ENCODE data around the gene ST8SIA4.

GRCh38 chr5:100818340-100818739 lies 84.7 kb downstream of the ST8SIA4 start:
- TF ChIP-seq MAX (IDR thresholded peaks at IDR 0.05) (no peak), CTCF (IDR thresholded peaks at IDR 0.05; ENCODE audit: low read depth, low read length, missing input control) (no peak), GABPA (IDR thresholded peaks at IDR 0.05 in 1 of 2, conservative IDR thresholded peaks at IDR 0.05 in 1 of 2) (no peak), TAF1 (conservative IDR thresholded peaks at IDR 0.05) (no peak), REST (IDR thresholded peaks at IDR 0.05) (no peak), ZBTB33 (IDR thresholded peaks at IDR 0.05) (no peak), ATF3 (IDR thresholded peaks at IDR 0.05) (no peak)

Data from liver (tissue), 3 donors.